HG03045 (cell line): ENCODE measurements around the gene CA5A.
"Not testable (repeated sequence)": the region's sequence is repeated elsewhere in the genome, so short reads cannot be mapped to it uniquely, and the experiment has no call there.

ENCODE experiments used
- ATAC-seq: cut with Tn5 transposase; IDR thresholded peaks from one replicate; pipeline ENCODE4 v1.9.1; 2021; ENCODE audit warnings: mild to moderate bottlenecking, moderate library complexity; ENCODE audit not compliant: unreplicated experiment

The CA5A gene

GRCh38 chr16:87936375-87937230, at the start of gene CA5A:
TSS of gene CA5A (minus strand) at chr16:87936529. CDS start at chr16:87936450, 79 bp downstream.
- no peak for ATAC-seq

DNA sequence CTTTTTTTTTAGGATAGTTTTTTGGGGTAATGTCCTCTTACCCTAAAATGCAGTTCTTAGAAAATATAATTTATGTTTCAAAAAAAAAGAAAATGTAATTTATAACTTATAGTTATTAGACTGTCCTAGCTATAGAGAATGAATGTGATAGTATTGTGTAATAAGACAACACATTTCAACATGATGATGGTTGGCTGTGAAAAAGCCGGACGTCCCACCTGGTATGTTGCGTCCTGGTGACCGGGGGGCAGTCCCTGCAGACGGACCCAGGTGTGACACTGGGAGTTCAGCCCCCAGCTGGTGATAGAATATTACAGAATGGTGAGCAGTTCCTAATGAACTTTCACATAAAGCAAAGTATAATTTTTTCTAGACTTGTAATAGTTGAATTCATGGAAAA, 49.2 kb upstream of the CA5A start:
- not testable (repeated sequence) for ATAC-seq

DNA sequence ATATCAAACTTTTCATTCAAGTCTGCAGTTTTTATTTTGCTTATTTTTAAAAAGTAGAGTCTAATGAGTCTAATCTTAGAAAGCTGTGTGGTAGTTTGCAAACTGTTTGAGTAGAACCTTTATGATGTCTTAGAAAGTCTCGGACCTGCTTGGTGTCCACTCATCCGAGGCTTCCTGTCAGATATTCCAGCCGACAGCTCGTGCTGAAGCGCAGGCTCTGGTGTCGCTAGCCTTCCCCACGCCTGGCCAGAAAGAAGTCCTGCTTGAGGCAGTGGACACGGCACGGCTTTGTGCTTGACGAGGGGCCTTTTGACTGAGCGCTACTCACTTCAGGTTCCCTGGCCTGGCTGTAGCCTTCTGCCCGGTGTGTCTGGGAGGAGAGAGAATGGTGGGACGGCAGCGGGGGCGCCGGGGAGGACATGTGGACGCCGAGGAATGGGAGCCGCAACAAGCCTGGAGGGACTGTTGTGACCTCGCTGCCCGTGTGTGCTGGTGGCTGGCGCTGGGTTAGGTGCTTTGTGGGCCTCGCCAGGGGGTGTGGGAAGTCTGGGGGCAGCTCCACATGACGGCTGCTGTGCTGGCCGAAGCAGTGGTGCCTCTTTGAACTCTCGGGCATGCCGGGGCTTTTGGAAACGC, 48.4 kb upstream of the CA5A start:
- ATAC-seq, result no peak

DNA sequence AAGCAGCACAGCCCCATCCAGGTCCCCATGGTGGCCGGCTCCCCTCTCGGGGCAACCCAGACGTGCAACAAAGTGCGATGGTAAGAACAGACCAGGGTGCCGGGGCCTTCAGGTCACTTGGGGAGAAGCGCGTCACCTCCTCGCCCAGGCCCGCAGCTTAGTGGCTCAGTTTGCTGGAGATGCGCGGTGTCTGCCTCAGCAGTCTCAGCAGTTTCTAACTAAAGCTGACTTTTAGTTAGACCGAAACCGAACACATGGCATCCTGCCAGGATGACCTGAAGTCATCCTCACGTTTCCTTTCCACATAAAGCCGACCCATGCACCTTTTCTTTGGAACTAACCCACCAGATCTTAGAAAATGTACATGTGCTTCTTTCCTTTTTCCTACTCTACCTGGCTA, 47.9 kb upstream of the CA5A start:
- ATAC-seq, result not testable (repeated sequence)

GRCh38 chr16:87983737-87984097, 47.4 kb upstream of the CA5A start:
- not testable (repeated sequence) for ATAC-seq

GRCh38 chr16:87983072-87983736, 46.9 kb upstream of the CA5A start:
- ATAC-seq, result not testable (repeated sequence)

DNA sequence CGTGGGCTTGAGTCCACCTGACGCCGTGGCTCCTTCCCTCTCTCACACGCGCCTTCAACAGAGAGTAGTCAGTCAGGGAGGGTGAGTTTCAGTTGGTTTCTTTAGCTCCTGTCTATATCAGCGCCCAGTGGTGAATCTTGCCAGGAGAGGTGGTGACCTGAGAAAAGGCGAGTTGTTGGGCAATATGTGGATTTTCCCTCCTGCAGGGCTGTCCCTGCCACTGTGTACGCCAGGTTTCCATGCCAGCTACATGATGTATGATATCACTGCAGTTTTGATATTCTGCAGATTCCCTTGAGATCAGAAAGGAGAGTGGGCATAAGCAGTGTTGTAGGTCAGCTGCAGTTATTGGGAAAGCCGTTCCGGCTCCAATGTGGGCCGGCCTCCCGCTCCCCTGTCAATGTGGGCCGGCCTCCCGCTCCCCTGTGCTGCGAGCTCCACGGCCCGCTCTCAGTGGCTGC, 46.3 kb upstream of the CA5A start:
- no peak for ATAC-seq

DNA sequence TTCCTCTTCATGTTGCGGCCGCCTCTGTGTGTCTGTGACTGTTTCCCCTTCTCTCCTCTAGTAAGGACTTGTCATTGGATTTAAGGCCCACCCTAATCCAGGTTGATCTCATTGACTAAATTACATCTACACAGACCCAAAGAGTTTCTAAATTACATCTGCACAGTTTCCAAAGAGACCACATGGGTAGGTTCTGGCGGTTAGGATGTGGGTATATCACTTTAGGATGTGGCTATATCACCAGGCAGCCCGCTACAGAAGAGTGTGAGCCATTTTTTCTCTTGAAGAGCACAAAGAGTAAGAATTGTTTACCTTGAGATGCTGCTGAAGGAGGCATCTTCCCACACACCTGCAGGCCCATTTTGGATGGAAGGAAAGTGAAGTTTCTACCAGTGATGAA, 45.0 kb upstream of the CA5A start:
- not testable (repeated sequence) for ATAC-seq

- ATAC-seq, result not testable (repeated sequence)
Observed at GRCh38 chr16:87979911-87980630, 43.7 kb upstream of the CA5A start.

GRCh38 chr16:87979352-87979751, 43.0 kb upstream of the CA5A start:
- ATAC-seq, result no peak

- no peak for ATAC-seq
Observed at GRCh38 chr16:87978127-87978526, 41.8 kb upstream of the CA5A start.

GRCh38 chr16:87976665-87977064, 40.3 kb upstream of the CA5A start:
- ATAC-seq, result no peak

GRCh38 chr16:87974178-87974577, 37.8 kb upstream of the CA5A start:
- ATAC-seq, result no peak

GRCh38 chr16:87973717-87974116, 37.4 kb upstream of the CA5A start:
- no peak for ATAC-seq

DNA sequence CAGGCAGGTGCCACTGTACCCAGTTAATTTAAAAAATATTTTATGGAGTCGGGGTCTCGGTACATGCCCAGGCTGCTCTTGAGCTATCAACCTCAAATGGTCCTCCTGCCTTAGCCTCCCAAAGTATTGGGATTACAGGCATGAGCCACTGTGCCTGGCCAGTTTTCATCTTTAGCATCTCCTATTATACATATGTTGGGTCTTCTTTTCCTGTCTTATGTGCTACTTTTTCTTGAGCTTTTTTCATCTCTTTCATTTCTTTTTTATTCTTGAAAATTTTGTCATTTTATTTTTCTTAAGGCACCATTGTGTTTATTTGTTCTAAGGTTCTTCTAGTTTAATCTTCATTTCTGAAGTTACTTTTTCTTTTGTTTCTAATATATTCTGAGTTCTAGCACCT, 35.6 kb upstream of the CA5A start:
- ATAC-seq, result no peak

DNA sequence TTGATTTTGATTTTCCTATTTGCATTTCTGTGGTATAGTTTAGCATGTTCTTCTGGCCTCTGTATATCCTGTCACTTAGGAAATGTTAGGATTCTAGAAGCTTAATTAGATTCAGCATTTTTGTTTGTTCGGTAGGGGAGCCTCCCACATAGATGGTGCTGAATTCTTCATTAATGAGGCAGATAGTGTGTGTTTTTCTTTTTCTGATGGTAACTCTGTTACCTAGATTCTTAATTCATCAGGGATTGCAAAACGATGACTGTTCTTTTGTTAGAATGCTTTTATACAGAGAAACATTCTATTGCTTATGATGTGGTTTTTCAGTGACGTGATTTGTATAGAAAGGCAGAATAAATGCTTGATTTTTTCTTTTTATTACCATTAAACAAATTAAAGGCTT, 33.9 kb upstream of the CA5A start:
- no peak for ATAC-seq

DNA sequence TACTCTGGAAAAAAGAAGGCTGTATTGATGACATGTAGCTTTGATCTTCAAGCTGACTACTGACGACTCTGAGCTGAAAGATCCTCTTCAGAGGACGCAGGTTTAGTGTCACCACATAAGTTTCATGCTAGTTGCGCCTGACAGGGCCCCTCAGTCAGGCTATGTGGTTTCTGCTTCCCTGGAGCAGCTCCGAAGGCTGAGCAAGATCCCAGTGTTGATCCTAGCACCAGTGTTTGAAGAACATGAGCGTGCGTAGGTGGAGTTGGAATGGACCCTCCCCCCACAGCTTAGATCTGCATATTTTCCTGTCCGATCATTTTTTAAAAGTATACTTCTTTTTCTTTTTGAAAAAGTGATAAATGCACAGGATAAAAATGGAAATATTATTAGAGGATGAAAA, 32.2 kb upstream of the CA5A start:
- ATAC-seq, result no peak

DNA sequence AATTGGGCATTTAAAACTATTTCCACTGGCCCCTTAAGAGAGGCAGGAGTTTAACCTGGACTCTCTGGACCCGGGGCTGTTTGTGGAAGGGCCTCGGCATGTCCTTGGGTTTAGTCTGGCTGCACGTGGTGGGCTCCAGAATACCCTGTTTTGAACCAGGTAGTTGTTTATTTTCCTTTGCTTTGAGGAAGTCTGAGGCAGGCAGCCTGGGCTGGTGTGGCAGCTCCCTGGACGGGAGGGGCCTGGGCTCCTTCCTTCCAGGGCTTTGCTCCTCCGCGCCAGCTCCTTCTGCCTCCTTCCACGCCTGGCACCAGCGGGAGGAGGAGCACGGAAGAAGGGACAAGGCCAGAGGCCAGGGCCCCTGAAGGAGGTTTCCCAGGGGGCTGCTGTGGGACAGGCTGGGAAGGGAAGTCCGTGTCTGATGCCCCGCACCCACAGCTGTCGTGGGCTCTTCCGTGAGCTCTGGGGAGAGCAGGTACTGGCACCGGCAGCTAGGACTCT, 30.4 kb upstream of the CA5A start:
- ATAC-seq, result no peak

DNA sequence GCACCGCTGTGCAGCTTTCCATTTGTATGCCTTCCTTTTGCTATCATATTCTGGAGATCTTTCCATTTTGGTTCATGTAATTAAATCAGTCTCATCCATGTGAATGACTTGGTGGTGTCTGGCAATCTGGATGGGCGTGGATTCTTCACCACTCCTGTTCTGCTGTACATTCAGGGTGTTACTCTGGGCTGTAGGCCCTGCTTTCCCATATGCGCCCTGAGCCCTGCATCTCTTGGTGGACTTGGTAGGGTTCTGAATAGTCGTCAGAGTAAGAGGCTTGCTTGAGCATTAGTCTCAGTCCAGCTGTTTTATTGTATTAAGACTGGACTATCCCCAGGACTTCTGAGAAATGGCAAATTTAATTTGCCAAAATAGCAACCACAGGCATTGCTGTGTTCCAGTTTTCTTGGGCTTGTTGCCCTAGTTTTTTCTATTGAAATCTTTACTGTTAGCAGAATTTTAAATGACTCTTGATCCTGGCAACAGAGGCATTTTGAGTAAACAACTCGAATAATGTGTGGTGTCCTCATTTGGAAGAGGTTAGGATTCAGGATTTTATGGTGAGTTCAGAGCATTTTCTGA, 29.8 kb upstream of the CA5A start:
- ATAC-seq, result no peak

GRCh38 chr16:87965417-87965816, 29.1 kb upstream of the CA5A start:
- ATAC-seq, result no peak
